Measurements from ENCODE around the gene KLRK1.
"Not testable (repeated sequence)": the region's sequence is repeated elsewhere in the genome, so short reads cannot be mapped to it uniquely, and the experiment has no call there.

The KLRK1 gene

GRCh38 chr12:10389904-10390303 is at the start of gene KLRK1:
KLRK1 (minus strand) TSS chr12:10390041; CDS start chr12:10388810, 1,231 bp downstream.
- no peak for DNase-seq (ENCODE audit: low read depth in 2 of 2)

DNA sequence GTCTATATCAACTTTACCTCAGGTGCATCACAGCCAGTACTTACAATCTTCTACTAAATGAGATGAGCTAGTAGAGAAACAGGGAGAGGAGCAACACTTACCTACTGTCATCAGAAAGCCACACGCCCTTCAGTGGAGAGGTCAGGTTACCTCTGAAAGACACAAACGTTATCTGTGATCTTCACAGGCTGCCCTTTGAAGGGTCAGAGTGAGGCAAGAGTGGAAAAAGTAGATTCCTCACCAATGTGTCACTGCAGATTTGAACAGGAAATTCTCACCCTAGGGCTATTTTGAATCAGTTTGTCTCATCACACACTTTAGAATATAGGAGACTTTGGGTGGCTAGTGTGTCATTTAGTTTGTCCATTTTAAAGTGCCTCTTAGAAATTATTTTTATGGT is 47.8 kb upstream of the KLRK1 start:
- not testable (repeated sequence) for DNase-seq (ENCODE audit: low read depth in 2 of 2)

DNA sequence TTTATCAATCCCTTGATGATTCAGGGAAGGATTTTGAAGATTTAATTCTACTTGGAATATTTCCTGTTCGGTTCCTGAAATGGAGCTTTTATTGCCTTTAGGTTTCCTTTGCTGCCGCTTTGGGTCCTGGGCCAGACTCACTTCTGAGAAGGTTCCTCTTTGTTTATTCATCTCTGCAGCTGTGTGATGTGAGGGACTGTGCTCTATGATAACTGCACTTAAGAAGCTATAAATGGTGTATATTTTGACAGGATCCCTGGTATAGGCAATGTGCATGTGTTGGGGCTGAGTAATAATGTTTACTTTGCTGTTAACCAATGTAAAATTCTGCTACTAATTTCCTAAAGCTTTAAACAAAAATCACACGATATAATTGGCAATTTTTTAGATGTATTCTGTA is 46.0 kb upstream of the KLRK1 start, which contains the start of gene KLRC2:
Gene KLRC2 (minus strand): TSS at position 195 of the 400 bp plus-strand sequence. CDS start 24 bp downstream, at position 171.
- not testable (repeated sequence) for DNase-seq (ENCODE audit: low read depth in 2 of 2)

DNA sequence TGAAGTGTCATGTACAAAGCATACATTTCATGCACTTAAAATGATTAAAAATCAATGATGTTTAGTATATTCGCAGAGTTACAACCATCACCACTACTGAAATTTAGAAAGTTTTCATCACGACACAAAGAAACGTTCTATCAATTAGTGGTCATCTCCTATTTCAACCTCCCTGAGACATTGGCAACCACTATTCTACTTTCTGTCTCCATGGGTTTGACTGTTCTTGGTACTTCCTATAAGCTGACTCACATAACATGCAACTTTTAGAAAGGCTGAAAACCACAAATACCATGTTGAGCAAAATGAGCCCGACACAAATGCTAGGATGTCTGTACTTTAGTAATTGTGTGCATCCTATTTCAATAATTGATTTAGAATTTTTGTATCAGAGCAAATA is 40.8 kb upstream of the KLRK1 start:
- DNase-seq (ENCODE audit: low read depth in 2 of 2) = not testable (repeated sequence)

- not testable (repeated sequence) for DNase-seq (ENCODE audit: low read depth in 2 of 2)
These were observed 36.1 kb upstream of the KLRK1 start for GRCh38 chr12:10425938-10426337.

- not testable (repeated sequence) for DNase-seq (ENCODE audit: low read depth in 2 of 2)
These were observed 34.5 kb upstream of the KLRK1 start for GRCh38 chr12:10424260-10424899.

- not testable (repeated sequence) for DNase-seq (ENCODE audit: low read depth in 2 of 2)
These were observed 32.3 kb upstream of the KLRK1 start for GRCh38 chr12:10422159-10422558.

DNA sequence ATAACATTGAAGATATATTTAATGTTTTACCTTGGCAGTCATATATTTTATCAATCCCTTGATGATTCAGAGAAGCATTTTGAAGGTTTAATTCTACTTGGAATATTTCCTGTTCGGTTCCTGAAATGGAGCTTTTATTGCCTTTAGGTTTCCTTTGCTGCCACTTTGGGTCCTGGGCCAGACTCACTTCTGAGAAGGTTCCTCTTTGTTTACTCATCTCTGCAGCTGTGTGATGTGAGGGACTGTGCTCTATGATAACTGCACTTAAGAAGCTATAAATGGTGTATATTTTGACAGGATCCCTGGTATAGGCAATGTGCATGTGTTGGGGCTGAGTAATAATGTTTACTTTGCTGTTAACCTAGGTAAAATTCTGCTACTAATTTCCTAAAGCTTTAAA is 30.5 kb upstream of the KLRK1 start, which contains the start of gene KLRC3:
Gene KLRC3 (minus strand): TSS at position 262 of the 400 bp plus-strand sequence. CDS start 45 bp downstream, at position 217.
- DNase-seq (ENCODE audit: low read depth in 2 of 2) = not testable (repeated sequence)

DNA sequence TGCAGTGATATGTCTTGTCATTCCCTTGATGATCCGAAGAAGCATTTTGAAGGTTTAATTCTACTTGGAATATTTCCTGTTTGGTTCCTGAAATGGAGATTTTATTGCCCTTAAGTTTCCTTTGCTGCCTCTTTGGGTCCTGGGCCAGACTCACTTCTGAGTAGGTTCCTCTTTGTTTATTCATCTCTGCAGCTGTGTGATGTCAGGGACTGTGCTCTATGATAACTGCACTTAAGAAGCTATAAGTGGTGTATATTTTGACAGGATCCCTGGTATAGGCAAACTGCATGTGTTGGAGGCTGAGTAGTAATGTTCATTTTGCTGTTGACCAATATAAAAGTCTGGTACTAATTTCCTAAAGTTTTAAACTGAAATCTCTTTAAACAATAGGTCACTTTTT is 19.6 kb upstream of the KLRK1 start, which contains the start of gene KLRC4:
Gene KLRC4 (minus strand): TSS at position 366 of the 400 bp plus-strand sequence. CDS start 182 bp downstream, at position 184.
- no peak for DNase-seq (ENCODE audit: low read depth in 2 of 2)

DNA sequence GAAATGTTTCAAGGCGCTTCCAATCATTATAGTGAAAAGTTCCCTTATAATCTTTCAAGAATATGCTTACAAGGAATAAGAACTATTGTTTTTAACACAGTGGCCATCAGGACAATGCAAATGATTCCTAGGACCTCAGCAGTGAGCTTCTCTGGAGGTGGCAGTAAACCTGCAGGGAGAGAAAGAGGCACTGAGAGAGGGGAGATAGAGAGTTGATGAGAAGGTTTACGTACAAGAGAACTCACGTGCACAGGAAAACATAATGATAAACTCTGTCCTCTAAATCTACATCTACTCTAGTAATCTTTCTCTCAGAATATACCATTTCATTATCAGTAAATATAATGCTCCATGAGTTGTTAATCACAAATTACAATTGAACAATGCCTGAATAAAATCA is 19.0 kb upstream of the KLRK1 start:
- no peak for DNase-seq (ENCODE audit: low read depth in 2 of 2)

GRCh38 chr12:10406725-10407124 is 16.9 kb upstream of the KLRK1 start:
- DNase-seq (ENCODE audit: low read depth in 2 of 2) = no peak

DNA sequence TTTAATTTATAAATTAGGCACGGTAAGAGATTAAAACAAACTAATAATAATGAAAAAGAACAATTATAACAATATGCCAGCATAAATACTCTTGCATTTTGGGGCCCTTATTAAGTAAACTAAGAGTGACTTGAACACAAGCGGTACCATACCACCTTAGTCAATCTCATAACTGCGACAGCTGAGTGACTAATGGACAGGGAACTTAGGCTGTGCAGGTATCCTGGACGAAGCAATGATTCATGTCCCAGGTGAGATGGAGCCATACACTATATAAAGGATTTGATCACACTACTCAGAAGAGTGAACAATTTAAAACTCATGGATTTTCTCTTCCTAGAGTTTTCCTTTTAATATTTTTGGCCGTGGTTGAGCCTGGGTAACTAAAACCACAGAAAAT is 15.5 kb upstream of the KLRK1 start:
- DNase-seq (ENCODE audit: low read depth in 2 of 2) = no peak

DNA sequence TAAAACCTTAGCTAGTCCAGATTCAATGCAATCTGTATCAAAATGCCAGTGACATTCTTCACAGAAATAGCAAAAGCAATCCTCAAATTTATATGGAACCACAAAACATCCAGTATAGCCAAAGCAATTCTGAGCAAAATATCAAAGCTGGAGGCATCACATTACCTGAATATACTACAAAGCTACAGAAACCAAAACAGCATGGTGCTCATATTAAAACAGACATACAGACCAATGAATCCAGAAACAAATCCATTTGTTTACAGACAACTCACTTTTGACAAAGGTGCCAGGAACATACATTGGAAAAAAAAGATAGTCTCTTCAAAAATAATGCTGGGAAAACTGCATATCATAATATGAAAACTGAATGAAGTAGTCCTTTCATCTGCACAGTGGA is 15.0 kb upstream of the KLRK1 start:
- no peak for DNase-seq (ENCODE audit: low read depth in 2 of 2)

GRCh38 chr12:10400829-10401228 is 11.0 kb upstream of the KLRK1 start:
- no peak for DNase-seq (ENCODE audit: low read depth in 2 of 2)

DNA sequence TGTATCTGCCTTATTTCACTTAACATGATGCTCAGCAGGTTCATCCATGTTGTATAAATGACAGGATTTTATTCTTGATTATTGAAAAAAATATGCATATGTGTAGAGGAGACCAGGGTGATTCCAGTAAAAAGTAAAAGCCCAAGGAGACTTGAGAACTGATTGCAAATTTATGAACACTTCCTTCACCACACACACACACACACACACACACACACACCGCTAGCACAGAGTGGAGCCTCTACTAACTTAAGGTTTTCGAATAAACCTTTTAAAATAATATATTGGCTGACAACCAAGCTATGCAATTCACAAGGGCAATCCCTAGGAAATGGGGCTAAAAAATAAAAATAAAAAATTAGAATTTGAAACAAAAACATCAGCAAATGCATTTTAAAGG is 8.3 kb upstream of the KLRK1 start:
- no peak for DNase-seq (ENCODE audit: low read depth in 2 of 2)

DNA sequence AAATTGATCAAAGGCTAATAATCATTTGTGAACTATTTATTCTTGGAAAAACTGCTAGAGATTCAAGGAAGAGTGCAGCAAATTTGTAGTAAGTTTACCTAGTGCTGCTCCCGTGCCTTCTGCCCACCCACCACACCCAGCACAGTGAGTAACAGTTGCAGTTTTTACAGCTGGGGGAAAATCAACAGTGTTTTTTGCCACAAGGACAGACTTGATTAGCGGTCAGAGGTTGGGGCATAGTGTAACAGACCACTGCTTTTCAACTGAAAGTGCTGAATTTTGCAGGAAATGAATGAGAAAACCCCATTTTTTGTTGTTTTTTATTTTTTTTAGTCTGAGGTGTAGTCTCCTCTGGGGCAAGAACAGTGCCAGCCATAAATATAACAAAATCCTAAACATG is 7.5 kb upstream of the KLRK1 start:
- DNase-seq (ENCODE audit: low read depth in 2 of 2) = no peak

DNA sequence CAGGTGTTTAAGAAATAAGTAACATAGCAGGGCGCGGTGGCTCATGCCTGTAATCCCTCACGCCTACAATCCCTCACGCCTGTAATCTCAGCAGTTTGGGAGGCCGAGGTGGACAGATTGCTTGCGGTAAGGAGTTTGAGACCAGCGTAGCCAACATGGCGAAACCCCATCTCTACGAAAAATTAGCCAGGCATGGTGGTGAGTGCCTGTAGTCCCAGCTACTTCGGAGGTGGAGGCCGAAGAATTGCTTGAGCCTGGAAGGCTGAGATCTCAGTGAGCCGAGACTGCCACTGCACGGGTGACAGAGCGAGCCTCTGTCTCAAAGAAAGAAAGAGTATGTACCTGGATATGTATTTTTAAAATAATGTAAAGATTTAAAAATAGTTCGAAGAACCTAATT is 6.3 kb upstream of the KLRK1 start:
- DNase-seq (ENCODE audit: low read depth in 2 of 2) = not testable (repeated sequence)

GRCh38 chr12:10395390-10395998 is 5.7 kb upstream of the KLRK1 start:
- no peak for DNase-seq (ENCODE audit: low read depth in 2 of 2)

GRCh38 chr12:10394531-10395152 is 4.8 kb upstream of the KLRK1 start:
- DNase-seq (ENCODE audit: low read depth in 2 of 2) = not testable (repeated sequence)

DNA sequence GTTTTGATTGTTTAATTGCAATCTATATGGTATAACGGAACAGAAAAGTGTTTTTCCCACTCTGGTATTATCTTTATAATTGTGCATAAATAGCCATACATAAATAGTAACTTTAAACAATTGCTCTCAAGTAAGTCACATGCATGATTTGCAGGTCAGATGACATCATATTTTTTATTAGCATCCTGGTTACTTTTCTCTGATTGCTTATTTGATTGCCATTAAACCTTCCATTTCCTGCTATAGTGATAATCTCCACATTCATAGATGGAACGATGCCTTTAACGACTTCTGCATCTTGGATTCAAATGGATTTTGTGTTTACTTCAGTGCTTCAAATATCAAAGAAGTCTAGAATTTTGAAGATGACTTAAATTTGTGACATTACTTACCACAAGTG is 3.5 kb upstream of the KLRK1 start:
- no peak for DNase-seq (ENCODE audit: low read depth in 2 of 2)

- no peak for DNase-seq (ENCODE audit: low read depth in 2 of 2)
These were observed 2.6 kb upstream of the KLRK1 start for GRCh38 chr12:10392394-10392930.

DNA sequence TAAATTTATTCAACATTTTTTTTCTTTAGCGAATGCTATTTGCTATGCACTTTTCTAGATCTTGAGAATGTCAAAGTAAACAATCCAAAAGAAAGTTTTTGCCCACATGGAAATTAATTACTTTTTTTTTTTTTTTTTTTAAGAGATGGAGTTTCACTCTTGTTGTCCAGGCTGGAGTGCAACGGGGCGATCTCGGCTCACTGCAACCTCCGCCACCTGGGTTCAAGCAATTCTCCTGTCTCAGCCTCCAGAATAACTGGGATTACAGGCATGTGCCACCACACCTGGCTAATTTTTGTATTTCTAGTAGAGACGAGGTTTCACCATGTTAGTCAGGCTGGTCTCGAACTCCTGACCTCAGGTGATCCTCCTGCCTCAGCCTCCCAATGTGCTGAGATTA is 1.1 kb upstream of the KLRK1 start:
- DNase-seq (ENCODE audit: low read depth in 2 of 2) = not testable (repeated sequence)

Data from stimulated activated CD4-positive, alpha-beta T cell treated with anti-CD3 and anti-CD28 coated beads, Interleukin-15, amount 100 ng/mL, for 48 hours (primary cell).